Activated CD8-positive, alpha-beta T cell treated with anti-CD3 and anti-CD28 coated beads, Interleukin-2, amount 10 ng/mL, durations not matched to agents 7 days and 5 days (primary cell): ENCODE results near the gene ZFAND2B. TPM values are rescaled to one million over a fixed set of nuclear protein-coding genes. Genes with fewer than 3 reads are reported as not detected.
A peak's percentile ranks its signal among the peaks of the same experiment; 100 is the strongest.

Experiments
- ATAC-seq: fragments of 150-1000 bp; cut with Tn5 transposase; one replicate; pipeline ENCODE4 v1.10.0; 2021; ENCODE audit warnings: moderate library complexity
- CTCF ChIA-PET: fragments of 350-600 bp; sonication (Branson Sonifier 250); formaldehyde crosslinking; loops from one replicate; lab custom pipeline; 2021; ENCODE audit warnings: antibody characterized with exemption; lab: Charles Lee
- POLR2A ChIA-PET: fragments of 350-600 bp; sonication (Branson Sonifier 250); formaldehyde crosslinking; loops from one replicate; lab custom pipeline; 2021; ENCODE audit warnings: antibody characterized with exemption; lab: Charles Lee
- DNase-seq: peaks from one replicate; pipeline ENCODE4 v3.0.0-alpha.2; 2020
- H3K27ac Mint-ChIP-seq: one replicate; pipeline ENCODE4 v1.8.0; 2021; ENCODE audit warnings: mild to moderate bottlenecking, mixed read lengths
- H3K27me3 Mint-ChIP-seq: one replicate; pipeline ENCODE4 v1.8.0; 2021; ENCODE audit warnings: low read depth, mixed read lengths
- H3K36me3 Mint-ChIP-seq: one replicate; pipeline ENCODE4 v1.8.0; 2021; ENCODE audit warnings: low read depth, mixed read lengths
- H3K4me1 Mint-ChIP-seq: one replicate; pipeline ENCODE4 v1.8.0; 2021; ENCODE audit warnings: low read depth, mixed read lengths
- H3K4me3 Mint-ChIP-seq: one replicate; pipeline ENCODE4 v1.8.0; 2021; ENCODE audit warnings: mild to moderate bottlenecking, mixed read lengths
- H3K9me3 Mint-ChIP-seq: one replicate; pipeline ENCODE4 v1.8.0; 2022; ENCODE audit warnings: mixed read lengths; ENCODE audit not compliant: insufficient read depth
- total RNA-seq, 2 experiments: library from RNA; stranded (reverse); gene quantifications; one replicate each; pipeline ENCODE4 v1.2.3, GENCODE V29; 2021

The ZFAND2B gene
- total RNA-seq, 2 experiments from 2014 or later = 57.0 to 59.5 TPM

DNA sequence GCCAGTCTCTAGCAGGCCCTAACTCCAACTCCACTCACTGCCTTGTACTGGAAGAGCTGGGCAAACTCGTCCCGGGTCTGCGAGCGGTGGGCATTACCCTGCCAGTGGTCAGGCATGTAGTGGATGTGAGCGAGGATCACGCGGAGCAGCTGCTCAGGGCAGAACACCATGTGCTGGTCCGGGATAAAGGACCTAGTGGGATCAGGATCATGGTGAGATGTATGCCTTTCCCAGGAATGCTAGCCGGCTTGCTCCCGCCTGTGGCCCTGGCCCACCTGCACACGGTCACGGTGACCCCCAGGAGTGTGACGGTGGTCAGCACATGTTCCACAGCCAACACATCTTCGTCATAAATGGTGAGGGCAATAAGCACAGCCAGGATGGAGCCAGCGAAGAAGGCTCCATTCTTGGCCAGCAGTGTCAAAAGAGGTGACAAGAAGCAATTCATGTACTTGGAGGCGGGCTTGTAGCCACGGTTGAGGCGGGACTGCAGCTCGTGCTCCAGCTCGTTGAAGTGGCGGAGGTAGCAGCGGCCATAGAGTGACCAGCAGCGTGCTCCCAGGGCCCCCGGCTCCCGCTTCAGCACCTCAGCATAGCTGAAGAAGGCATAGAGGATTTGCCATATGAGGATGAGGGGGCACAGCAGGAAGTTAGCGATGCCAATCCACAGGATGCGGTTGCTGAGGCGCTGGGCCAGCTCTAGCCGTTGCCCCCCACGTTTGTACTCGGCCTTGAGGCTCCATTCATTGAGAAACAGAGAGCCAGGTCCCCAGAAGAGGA is 17.4 kb downstream of the ZFAND2B start:
- CTCF ChIA-PET = interaction anchor here (1.2 kb wide), 1 partner anchor 71 kb away, joined by 5 read pairs; no protein-coding TSS in a partner anchor
- DNase-seq (no peak), ATAC-seq (no peak)
- peaks cover 70% of the 10 kb centered on the region for H3K36me3 Mint-ChIP-seq
- H3K4me1 Mint-ChIP-seq = peaks cover 38% of the 10 kb centered on the region
- POLR2A ChIA-PET = interaction anchor here (0.6 to 1.1 kb wide), 2 partner anchors 30 kb away, joined by 3 to 5 read pairs; partner anchors contain the start of gene TUBA4A
- no peaks in the 10 kb centered on the region for H3K9me3 Mint-ChIP-seq
- H3K4me3 Mint-ChIP-seq = no peak overlapping the region
- H3K27me3 Mint-ChIP-seq = no peaks in the 10 kb centered on the region
- no peak overlapping the region for H3K27ac Mint-ChIP-seq

DNA sequence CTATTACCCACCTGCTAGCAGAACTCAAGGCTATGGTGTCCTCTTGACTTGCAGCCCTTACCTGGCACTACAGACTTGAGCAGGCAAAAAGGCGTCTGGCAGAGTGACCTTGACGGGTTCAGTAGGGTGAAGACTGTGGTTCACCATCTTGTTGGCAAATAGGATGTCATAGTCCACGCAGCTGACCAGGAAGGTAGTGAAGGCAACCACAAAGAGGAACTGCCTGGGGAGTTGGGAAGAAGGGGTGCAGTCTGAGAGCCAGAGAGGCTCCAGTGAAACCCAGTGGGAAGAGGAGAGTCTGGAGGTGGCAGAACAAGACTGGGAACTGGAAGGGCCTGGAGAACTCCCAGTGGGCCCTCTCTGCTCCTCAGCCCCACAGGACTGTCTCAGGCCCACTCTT is 18.8 kb downstream of the ZFAND2B start:
- Mint-ChIP-seq H3K36me3 (peaks cover 64% of the 10 kb centered on the region), H3K4me1 (peaks cover 35% of the 10 kb centered on the region), H3K9me3 (no peaks in the 10 kb centered on the region), H3K27ac (no peak overlapping the region), H3K27me3 (no peaks in the 10 kb centered on the region), H3K4me3 (no peak overlapping the region)
- CTCF ChIA-PET = interaction anchor here (5.5 kb wide), 1 partner anchor 69 kb away, joined by 32 read pairs; no protein-coding TSS in a partner anchor
- POLR2A ChIA-PET = interaction anchor here (0.6 kb wide), 1 partner anchor 106 kb away, joined by 3 read pairs; no protein-coding TSS in a partner anchor
- DNase-seq (no peak), ATAC-seq (no peak)

DNA sequence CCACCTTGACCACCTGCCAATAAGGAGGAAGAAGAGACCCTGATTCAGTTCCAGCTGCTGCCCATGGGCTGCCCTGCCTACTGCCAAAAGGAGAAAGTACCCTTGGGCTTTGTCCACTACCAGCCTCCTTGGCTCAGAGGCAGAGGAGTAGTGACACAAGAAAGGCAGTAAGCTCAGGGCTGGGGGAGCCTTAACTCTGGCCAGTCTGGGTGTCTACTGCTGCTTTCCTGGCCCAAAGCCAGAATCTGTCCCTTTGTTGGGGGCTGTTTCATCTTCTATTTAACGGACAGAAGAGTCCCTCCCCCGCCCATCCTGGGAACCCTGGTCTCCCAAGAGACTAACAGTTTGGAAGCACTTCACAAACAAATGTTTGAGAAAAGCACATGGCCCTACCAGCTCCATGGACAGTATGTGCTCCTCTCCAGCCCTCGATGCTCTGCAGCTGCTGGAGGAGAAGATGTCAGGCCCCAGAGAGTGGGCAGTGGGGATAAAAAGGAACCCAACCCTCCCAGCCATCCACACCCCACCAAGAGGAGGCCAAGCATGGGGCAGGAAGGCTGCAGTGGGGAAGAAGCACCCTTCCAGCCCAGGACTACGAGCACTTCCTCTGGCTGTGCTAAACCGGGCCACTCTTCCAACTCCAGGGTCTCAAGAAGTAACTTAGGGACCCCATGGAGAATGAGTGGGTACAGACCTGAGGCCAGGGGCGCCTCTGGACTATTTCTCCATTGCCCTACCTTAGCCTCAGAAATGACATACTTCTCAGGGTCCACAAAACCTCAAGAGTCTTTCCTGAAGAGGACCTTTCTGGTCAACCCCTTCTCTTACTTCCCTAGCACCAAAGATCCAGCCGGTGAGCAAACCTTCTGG is 21.7 kb downstream of the ZFAND2B start:
- ChIA-PET CTCF (interaction anchor here (0.7 to 5.5 kb wide), 15 partner anchors 9 to 70 kb away, joined by 3 to 32 read pairs (median 5); partner anchors contain the start of genes CNPPD1, GLB1L, NHEJ1 and STK16), POLR2A (interaction anchor here (0.7 to 6.2 kb wide), 12 partner anchors 9 to 67 kb away, joined by 3 to 77 read pairs (median 6); partner anchors contain the start of genes ABCB6, CNPPD1, GLB1L and STK16)
- Mint-ChIP-seq H3K36me3 (peaks cover 65% of the 10 kb centered on the region), H3K9me3 (no peaks in the 10 kb centered on the region), H3K27me3 (no peaks in the 10 kb centered on the region), H3K4me3 (peak overlapping the region; percentile 84), H3K27ac (peak overlapping the region; percentile 67), H3K4me1 (peaks cover 59% of the 10 kb centered on the region)
- no peak for ATAC-seq
- no peak for DNase-seq

DNA sequence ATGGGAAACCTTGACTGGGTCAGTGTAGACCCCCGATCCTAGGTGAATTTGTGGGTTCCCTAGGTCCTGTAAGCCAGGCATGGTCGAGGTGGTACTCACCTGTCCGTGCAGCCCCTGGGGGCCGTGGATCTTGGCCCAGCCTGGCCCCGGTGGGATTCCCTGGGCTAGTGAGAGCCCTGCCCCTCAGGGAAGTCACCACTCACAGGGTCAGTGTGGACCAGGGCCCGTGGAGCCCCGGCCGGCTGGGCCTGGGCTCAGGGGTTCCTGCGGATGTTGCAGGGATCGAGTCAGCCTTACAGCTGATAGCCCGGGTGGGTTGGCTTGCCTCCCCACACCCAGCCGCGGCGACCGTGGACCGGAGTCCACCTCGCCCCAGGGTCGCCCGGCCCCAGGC is 22.3 kb downstream of the ZFAND2B start:
- CTCF ChIA-PET = interaction anchor here (0.9 to 5.5 kb wide), 12 partner anchors 10 to 69 kb away, joined by 3 to 32 read pairs (median 6); partner anchors contain the start of genes GLB1L, STK16 and TUBA4B
- DNase-seq = no peak
- H3K4me1 Mint-ChIP-seq = peaks cover 59% of the 10 kb centered on the region

DNA sequence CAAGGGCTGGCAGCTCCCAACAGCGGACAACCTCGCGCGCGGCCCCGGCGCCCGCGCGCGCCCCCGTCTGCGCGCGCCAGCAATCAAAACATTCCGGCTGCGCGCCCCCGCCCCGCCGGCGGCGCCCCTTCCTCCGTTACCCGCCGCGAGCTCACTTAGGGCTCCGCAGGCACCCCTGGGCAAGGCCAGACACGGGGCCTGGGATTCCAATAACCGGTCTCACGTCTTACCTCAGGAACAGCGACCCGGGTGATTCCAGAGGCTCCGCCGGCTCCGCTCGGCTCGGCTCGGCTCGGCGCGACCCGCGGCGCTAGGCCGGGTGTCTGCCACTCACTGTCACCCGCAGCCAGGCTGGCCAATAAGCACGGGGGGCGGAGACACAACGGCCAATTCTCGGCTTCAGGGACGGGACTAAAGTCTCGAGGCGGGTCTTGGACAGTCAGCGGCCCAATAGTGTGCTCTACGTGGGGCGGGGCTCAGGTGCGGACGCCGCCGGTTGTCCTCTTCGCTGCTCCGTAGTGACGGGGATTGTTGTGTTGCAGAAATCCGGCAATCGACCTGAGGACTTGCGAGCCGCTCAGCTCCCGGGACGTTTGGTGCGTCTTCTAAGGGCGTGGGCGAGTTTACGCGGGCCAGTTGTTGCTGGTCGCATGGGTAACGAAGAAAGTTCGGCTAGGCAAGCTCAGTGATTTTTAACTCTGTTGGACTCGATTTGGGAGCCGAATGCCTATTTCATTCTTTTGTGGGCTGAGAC is 22.9 kb downstream of the ZFAND2B start, which contains the start of the genes ANKZF1 and ATG9A:
TSS of gene ANKZF1 (plus strand) at position 502 of the 754 bp plus-strand sequence. CDS start 452 bp downstream, outside the sequence.
TSS of gene ATG9A (minus strand) at position 332 of the 754 bp plus-strand sequence. CDS start 1,612 bp downstream, outside the sequence.
- Mint-ChIP-seq H3K27me3 (no peaks in the 10 kb centered on the region), H3K9me3 (no peaks in the 10 kb centered on the region), H3K4me1 (peaks cover 61% of the 10 kb centered on the region), H3K27ac (peak within 1 kb of the TSS; percentile 100), H3K4me3 (peak within 1 kb of the TSS; percentile 100), H3K36me3 (peaks cover 65% of the 10 kb centered on the region)
- DNase-seq (peak; percentile 100), ATAC-seq (peak; percentile 98)
- ChIA-PET POLR2A (interaction anchor here (0.8 to 6.2 kb wide), 16 partner anchors 8 to 66 kb away, joined by 3 to 77 read pairs (median 8); partner anchors contain the start of genes ABCB6, CNPPD1, DNAJB2 and GLB1L), CTCF (interaction anchor here (0.6 to 5.5 kb wide), 16 partner anchors 10 to 450 kb away, joined by 3 to 32 read pairs (median 6); partner anchors contain the start of genes GLB1L, NHEJ1, STK16 and TUBA4B)

More for the DNA sequence above, 22.3 kb downstream of the ZFAND2B start:
- POLR2A ChIA-PET = interaction anchor here (0.8 to 6.2 kb wide), 14 partner anchors 9 to 66 kb away, joined by 3 to 77 read pairs (median 10); partner anchors contain the start of genes ABCB6, CNPPD1, DNAJB2 and GLB1L
- Mint-ChIP-seq H3K36me3 (peaks cover 65% of the 10 kb centered on the region), H3K27me3 (no peaks in the 10 kb centered on the region), H3K4me3 (peak overlapping the region; percentile 84), H3K27ac (peak overlapping the region; percentile 67), H3K9me3 (no peaks in the 10 kb centered on the region)
- ATAC-seq = peak; percentile 26

DNA sequence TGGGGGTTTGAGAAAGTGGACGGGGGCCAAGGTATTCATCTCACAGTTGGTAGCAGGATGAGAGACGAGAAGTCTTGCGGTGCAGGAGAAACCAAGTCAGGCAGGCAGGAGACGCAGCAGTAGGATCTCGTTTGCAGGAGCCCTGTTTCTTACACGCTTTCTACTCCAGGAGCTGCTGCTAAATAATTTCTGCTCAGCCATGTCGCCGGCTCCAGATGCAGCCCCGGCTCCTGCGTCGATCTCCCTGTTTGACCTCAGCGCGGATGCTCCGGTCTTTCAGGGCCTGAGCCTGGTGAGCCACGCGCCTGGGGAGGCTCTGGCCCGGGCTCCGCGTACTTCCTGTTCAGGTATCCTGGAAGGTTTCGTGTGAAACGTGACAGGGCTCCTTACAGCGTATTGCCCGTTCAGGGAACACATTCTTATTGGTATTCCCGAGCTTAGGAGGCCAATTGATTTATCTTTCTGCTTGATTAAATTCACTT is 23.5 kb downstream of the ZFAND2B start:
- ChIA-PET POLR2A (interaction anchor here (1.1 to 6.2 kb wide), 12 partner anchors 9 to 65 kb away, joined by 5 to 77 read pairs (median 12); partner anchors contain the start of genes ABCB6, CNPPD1, DNAJB2 and GLB1L), CTCF (interaction anchor here (0.6 to 5.5 kb wide), 13 partner anchors 9 to 449 kb away, joined by 3 to 32 read pairs (median 6); partner anchors contain the start of genes GLB1L, NHEJ1, STK16 and TUBA4B)
- ATAC-seq (peak; percentile 21), DNase-seq (peak; percentile 64)
- H3K9me3 Mint-ChIP-seq = no peaks in the 10 kb centered on the region
- H3K27me3 Mint-ChIP-seq = no peaks in the 10 kb centered on the region
- peaks cover 58% of the 10 kb centered on the region for H3K4me1 Mint-ChIP-seq
- H3K27ac Mint-ChIP-seq = peak overlapping the region; percentile 100
- H3K4me3 Mint-ChIP-seq = peak overlapping the region; percentile 100
- peaks cover 63% of the 10 kb centered on the region for H3K36me3 Mint-ChIP-seq

DNA sequence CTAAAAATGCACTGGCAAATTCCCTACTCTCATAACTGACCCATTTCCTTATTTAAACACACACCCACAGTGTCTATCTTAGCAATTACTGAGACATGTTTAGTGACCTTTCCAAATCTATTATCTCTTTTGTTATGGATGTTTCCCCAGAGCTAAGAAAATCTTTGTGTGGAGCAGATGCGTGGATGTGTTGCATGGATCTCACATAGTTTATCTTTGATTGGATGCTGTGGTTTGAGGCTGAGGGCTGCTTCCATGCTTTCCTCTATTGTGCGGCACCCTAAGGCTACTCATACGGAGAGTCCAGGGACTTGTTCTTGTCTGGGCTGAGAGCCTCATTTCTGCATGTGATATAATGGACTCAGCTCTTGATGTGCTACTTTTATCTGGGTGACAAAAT is 27.7 kb downstream of the ZFAND2B start:
- POLR2A ChIA-PET = interaction anchor here (1.0 kb wide), 1 partner anchor 10 kb away, joined by 4 read pairs; no protein-coding TSS in a partner anchor
- DNase-seq = no peak
- Mint-ChIP-seq H3K9me3 (no peaks in the 10 kb centered on the region), H3K27me3 (no peaks in the 10 kb centered on the region), H3K4me1 (peaks cover 33% of the 10 kb centered on the region), H3K27ac (peak overlapping the region; percentile 26), H3K4me3 (no peak overlapping the region), H3K36me3 (peaks cover 70% of the 10 kb centered on the region)
- CTCF ChIA-PET = no interaction called here
- ATAC-seq = no peak

DNA sequence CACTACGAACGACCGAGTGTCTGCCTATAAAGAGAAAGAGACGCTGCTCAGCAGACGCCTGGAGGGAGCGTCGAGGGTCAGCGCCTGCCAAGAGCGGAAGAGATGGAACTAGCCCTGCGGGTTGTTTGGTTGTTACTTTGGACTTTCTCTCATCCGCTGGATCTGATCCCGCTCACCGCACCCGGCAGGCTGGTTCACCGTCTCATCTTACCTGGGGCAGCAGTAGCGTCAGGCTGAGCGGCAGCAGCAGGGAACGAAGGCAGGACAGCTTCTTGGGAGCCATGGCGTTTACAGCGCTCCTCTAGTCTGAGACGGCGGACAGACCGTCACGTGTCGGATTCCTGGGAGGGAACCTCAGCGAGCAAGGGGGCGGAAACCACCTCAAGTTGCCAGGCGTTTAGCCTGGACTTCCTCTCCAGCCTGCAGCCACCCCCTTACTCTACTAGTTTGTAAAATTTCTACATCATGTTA is 36.7 kb downstream of the ZFAND2B start:
- no peak for ATAC-seq
- CTCF ChIA-PET = interaction anchor here (1.9 to 3.7 kb wide), 2 partner anchors 52 kb away, joined by 6 to 29 read pairs; no protein-coding TSS in a partner anchor
- Mint-ChIP-seq H3K4me1 (peaks cover 46% of the 10 kb centered on the region), H3K27me3 (no peaks in the 10 kb centered on the region), H3K36me3 (peaks cover 31% of the 10 kb centered on the region), H3K9me3 (no peaks in the 10 kb centered on the region), H3K4me3 (peak overlapping the region; percentile 37), H3K27ac (peak overlapping the region; percentile 75)
- no peak for DNase-seq
- POLR2A ChIA-PET = interaction anchor here (3.9 kb wide), 1 partner anchor 14 kb away, joined by 56 read pairs; the partner anchor contains the start of genes ANKZF1 and ATG9A

DNA sequence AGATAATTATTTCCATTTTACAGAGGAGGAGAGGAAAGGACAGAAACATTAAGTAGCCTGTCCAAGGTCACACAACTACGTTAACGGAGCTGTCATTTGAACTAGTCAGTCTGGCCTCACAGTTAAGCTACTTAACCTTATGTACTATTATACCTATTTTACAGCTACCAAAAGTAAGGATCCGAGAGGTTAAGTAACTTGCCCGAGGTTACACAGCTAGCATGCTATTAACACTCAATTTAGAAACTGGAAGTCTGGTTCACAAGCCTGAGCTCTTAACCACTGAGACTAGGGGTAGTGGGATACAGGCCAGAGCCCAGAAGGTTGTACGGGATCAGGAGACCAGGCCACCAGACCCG is 38.2 kb downstream of the ZFAND2B start:
- H3K27ac Mint-ChIP-seq = peak overlapping the region; percentile 100
- DNase-seq (no peak), ATAC-seq (no peak)
- no peaks in the 10 kb centered on the region for H3K9me3 Mint-ChIP-seq
- POLR2A ChIA-PET = interaction anchor here (0.5 to 3.9 kb wide), 15 partner anchors 9 to 85 kb away, joined by 3 to 66 read pairs (median 6); partner anchors contain the start of genes ANKZF1, ATG9A, CNPPD1 and DNAJB2
- CTCF ChIA-PET = interaction anchor here (0.7 to 6.3 kb wide), 14 partner anchors 9 to 84 kb away, joined by 3 to 65 read pairs (median 5); partner anchors contain the start of genes ABCB6, ANKZF1, ATG9A and DNAJB2
- H3K36me3 Mint-ChIP-seq = peaks cover 41% of the 10 kb centered on the region
- H3K4me1 Mint-ChIP-seq = peaks cover 60% of the 10 kb centered on the region
- no peaks in the 10 kb centered on the region for H3K27me3 Mint-ChIP-seq
- H3K4me3 Mint-ChIP-seq = peak overlapping the region; percentile 99
